GM18870 (cell line): ENCODE data around the gene DNER.
"Not testable (repeated sequence)": the region's sequence is repeated elsewhere in the genome, so short reads cannot be mapped to it uniquely, and the experiment has no call there.

Experiments
- ATAC-seq: cut with Tn5 transposase; IDR thresholded peaks from one replicate; pipeline ENCODE4 v1.9.1; 2021; ENCODE audit warnings: moderate library complexity; ENCODE audit not compliant: unreplicated experiment

Gene DNER

GRCh38 chr2:229410264-229410663 is 304.1 kb downstream of the DNER start:
- ATAC-seq, result no peak

GRCh38 chr2:229409751-229410181 is 304.6 kb downstream of the DNER start:
- no peak for ATAC-seq

- ATAC-seq, result no peak
Observed at GRCh38 chr2:229408962-229409361, 305.4 kb downstream of the DNER start.

- no peak for ATAC-seq
Observed at GRCh38 chr2:229408356-229408755, 306.0 kb downstream of the DNER start.

GRCh38 chr2:229407170-229407569 is 307.2 kb downstream of the DNER start:
- ATAC-seq, result no peak

GRCh38 chr2:229405796-229406195 is 308.6 kb downstream of the DNER start:
- no peak for ATAC-seq

GRCh38 chr2:229403296-229403695 is 311.1 kb downstream of the DNER start:
- no peak for ATAC-seq

GRCh38 chr2:229401171-229401865 is 313.0 kb downstream of the DNER start:
- no peak for ATAC-seq

GRCh38 chr2:229393926-229394325 is 320.4 kb downstream of the DNER start:
- no peak for ATAC-seq

- ATAC-seq, result no peak
Observed at GRCh38 chr2:229392196-229392595, 322.2 kb downstream of the DNER start.

- no peak for ATAC-seq
Observed at GRCh38 chr2:229388731-229389130, 325.6 kb downstream of the DNER start.

- ATAC-seq, result no peak
Observed at GRCh38 chr2:229387866-229388265, 326.5 kb downstream of the DNER start.

- ATAC-seq, result no peak
Observed at GRCh38 chr2:229380101-229380625, 334.2 kb downstream of the DNER start.

GRCh38 chr2:229378386-229378785 is 336.0 kb downstream of the DNER start:
- no peak for ATAC-seq

- ATAC-seq, result no peak
Observed at GRCh38 chr2:229376866-229377265, 337.5 kb downstream of the DNER start.

- ATAC-seq, result no peak
Observed at GRCh38 chr2:229375251-229375650, 339.1 kb downstream of the DNER start.

- ATAC-seq, result not testable (repeated sequence)
Observed at GRCh38 chr2:229373311-229373710, 341.0 kb downstream of the DNER start.

- ATAC-seq, result no peak
Observed at GRCh38 chr2:229372207-229372606, 342.1 kb downstream of the DNER start.

GRCh38 chr2:229371086-229371485 is 343.3 kb downstream of the DNER start:
- ATAC-seq, result no peak

- no peak for ATAC-seq
Observed at GRCh38 chr2:229370509-229370908, 343.8 kb downstream of the DNER start.

GRCh38 chr2:229363185-229363814 is 351.1 kb downstream of the DNER start:
- ATAC-seq, result no peak

GRCh38 chr2:229350883-229351282 is 363.5 kb downstream of the DNER start:
- ATAC-seq, result no peak
